IPS DF 19.7 (cell line): Measurements from ENCODE around the gene RYR2.
"Not testable (repeated sequence)": the region's sequence is repeated elsewhere in the genome, so short reads cannot be mapped to it uniquely, and the experiment has no call there.

ENCODE experiments used
- DNase-seq: peaks from one replicate; pipeline ENCODE4 v3.0.0-alpha.2; 2013; ENCODE audit warnings: low read depth, low spot score

RYR2 gene

DNA sequence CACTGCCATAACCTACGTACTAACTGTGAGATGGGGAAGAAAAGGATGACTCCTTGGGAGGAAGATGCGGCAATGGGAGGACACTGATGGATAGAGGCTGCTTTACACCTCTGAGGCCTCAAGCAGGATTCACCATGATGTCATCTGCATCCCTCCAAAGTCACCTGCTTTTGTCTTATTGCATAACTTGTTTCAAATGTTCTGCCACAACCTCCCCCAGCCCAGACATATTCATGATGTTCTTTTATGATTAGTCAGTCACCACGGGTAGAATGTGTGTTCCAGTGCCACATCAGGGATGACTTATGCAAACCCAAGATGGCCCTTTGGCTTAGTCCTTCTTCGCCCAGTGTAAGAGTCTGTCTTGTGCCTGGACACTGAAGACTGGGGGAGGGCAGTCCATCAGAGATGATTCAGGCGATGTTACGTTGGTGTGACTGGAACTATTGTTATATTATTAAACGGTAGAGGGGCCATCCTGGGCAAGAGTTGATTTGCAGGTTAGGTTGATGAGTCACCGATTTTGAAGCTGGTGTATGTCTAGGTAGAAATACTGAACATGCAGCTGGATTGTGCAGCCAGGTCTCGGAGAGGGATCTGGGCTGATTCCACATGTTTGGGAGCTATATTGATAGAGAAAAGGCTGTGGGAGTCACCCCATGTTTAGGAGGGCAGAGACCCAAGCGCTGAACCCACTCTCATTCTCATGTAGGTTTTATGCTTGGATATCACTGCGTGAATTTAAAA, 32.6 kb downstream of the RYR2 start:
- DNase-seq = no peak

DNA sequence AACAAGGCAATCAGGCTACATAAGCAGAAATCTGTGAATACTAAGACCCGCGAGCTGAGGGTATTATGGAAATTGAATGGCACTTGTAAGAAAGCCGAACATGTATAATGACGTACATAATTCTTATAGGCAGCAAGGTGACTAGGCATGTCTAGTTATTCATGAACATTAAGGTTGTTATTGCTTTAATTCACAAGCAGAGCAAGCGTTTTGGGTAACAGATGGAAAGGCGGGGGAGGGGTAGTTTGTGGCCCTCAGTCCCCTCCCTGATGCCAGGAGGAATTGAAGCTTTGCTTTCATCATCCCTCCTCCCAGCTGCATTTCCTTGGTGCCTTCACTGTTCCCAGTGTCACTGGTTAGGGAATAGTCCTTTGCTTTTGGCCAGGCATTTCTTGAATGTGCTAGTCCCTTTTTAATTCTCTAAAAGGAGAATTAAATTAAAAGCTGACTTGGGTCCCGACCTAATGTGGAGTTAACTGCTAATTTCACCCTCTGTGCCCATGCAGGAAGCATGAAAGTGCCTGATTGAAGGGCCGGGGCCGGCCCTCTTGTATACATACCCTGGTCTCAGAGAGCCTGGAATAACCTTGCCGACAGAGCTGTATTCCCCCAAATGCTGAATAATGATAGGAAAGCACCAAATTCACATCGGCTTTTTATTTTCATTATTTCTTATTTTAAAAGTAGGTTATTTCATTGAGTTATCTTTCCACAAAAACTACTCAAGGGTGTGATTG, 42.5 kb downstream of the RYR2 start:
- no peak for DNase-seq

DNA sequence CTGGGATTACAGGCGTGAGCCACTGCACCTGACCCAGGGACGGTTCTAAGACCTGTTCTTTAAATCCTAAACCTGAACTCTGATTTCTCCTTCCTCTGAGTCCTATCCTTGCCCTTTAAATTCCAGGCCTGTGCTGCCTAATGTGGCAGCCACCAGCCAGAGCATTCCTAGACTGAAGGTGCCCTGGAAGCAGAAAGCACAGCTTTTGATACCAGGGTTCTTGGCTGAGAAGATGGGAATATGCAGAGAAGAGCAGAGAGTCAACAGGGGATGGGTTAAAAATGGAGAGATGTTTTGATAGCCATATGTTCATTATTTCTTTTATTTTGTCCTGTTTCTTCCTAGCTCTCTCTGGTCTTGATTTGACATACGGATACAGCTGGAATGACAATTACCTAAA, 49.7 kb downstream of the RYR2 start:
- no peak for DNase-seq

DNA sequence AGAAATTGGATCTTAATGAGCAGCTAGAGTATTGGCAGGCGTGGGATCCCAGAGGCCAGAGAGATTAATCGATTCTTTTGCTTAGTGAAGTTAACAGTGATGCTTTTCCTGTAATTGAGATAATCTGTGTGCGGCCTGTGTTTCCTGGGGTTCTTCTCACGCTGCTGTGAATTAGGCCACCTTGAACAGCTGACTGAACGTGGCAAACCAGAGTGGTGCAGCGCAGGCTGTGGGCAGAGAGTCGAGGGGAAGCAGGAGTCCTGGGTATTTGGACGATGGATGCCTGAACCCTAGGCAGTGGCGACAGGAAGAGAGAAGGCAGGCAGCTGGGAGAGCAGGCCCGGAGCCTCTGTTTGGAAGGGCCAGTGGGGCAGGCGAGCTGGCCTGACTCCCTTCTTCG, 51.7 kb downstream of the RYR2 start:
- no peak for DNase-seq

DNA sequence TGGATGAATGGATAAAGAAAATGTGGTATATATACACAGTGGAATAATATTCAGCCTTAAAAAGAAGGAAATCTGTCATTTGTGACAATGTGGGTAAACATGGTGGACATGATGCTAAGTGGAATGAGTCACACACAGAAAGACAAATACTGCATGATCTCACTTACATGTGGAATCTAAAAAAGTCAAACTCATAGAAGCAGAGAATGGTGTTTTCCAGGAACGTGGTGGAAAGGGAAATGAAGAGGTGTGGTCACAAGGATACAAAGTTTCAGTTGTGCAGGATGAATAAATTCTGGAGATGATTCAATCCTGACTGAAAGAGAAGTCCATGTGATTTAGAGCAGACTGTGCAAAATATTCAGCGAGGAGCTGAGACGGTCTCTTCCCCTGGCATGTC, 56.6 kb downstream of the RYR2 start:
- DNase-seq = no peak

DNA sequence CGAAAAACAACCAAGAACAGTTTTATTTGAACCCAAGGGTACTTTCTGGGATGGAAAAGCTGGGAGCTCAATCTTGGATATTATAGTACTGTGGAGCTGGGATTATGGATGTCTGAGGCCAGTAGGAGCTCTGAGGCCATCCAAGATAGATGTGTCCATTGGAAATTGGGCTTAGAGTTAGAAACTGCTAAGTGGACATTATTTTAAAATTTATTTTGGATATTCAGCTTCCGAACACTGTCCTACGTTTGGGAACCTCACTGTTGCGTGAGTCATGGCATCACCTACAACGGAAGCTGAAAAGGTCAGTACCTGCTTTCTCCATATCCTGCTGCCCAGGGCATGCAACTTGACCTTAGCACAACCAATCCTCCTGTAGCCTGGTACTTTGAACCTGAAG, 61.0 kb downstream of the RYR2 start:
- DNase-seq = no peak

DNA sequence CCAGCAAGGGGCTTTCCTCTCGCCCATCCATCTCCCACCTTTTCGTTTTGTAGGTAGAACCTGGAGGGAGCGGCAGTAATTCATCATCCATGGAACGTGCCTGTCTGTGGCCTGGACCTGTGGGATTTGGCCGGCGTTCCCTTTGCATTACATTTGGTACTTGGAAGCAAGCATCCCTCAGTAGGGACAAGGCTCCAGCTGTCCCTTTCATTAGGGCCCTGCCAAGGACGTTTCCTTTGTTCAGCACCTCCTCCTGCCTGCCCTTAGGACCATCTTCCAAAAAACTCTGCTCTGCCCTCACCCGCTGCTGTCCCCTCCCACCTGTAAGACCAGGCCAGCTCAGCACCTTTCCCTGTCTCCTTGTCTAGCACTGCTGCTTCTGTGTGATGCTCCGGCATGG, 62.1 kb downstream of the RYR2 start:
- no peak for DNase-seq

DNA sequence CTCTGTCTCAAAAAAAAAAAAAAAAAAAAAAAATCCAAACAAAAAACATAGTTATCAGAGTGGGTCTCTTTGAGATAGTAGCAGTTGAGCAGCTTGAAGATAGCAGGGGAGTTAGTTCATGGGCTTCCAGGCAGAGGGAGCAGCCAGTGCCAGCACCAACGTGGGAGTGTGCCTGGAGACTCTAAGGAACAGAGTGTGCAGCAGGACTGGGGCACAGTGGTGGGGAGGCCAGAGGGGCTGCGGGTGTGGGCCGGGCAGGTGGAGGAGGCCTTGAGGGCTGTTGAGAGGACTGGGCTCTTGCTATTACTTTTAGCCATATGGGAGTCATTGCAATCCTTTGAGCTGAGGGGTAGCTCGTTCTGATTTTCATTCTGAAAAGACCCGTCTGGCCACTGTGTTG, 63.8 kb downstream of the RYR2 start:
- no peak for DNase-seq

DNA sequence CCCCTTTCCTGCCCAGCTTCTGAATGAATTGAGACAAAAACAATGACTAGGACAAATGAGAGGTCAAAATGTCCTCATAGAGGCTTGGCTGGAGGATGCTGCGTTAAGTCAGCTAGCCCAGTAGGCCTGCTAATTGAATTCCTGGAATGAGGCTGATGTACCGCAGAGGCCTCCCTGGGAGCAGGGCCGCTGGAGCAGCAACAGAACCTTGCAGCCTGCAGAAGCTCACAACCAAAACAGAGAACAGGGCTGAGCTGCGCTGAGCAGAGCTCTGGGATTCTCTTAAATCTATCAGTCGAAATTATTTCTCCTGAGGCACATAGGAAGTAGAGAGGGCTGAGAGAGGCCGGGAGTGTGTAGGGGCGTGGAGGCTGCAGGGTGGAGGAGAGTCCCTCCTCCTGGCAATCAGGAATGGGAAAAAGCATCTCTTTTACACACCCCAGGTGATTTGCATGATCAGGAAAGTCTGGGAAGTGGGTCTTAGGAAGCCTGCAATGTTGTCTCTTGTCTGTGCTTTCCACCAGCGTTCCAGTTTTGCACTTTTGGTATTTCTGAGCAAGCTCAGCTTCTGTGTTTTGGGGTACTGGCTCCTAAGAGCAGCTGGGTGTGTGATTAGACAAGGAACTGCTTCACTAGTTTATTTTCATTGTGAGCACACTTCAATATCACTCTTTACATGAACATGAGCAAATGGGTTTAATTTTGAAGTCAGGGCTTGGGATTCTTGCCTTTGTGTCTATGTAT, 66.5 kb downstream of the RYR2 start:
- no peak for DNase-seq

DNA sequence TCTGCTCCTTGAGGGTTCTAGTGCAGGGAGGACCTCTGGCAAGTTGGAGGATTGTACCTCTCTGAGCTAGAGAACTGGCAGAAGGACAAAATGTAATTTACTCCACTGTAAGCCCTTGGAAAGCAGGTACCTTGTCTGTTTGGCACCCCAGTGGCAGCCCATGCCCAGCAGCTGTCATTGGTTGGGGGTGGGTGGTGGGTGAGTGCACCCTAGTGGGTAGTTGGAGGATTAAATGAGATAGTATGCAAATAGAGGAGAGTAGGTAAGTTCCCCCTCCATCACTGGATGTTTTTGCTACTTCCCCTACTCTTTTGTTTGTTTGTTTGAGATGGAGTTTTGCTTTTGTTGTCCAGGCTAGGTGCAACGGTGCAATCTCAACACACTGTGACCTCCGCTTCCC, 69.8 kb downstream of the RYR2 start:
- no peak for DNase-seq

DNA sequence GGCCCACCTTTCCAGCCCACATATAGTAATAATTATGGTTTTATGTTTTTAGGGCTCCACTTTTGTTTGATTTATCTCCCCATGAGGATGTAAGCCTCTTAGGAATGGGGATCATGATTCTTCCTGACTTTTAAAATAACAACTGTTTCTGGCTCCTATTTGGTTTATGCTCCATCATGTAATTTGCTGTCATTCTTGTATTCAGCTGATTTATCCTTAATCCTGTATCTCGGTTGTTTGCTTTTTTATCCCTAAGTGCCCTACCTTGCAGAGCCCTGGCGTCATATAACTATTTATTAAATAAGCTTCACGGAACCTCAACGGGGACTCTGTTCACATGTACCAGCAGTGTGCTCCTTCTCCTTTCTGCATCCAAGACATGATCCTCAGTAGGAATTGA, 70.7 kb downstream of the RYR2 start:
- DNase-seq = no peak

DNA sequence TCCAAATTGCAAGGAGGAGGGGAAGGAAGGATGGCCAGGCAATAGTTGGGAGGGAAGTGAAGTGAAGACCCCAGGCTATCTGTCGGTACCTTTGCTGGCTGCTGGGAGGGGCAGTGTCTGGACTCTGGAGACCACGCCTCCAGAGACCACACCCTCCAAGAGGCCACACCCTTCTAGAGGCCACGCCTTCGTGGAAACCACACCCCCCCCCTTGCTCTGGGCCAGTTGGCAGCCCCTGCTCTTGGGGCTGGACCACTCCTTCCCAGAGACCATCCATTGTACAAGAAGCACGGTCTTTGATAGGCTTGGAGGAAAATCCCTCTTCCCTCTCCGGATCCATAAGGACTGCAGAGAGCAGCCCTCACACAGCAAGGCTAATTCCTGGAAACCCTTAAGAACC, 73.1 kb downstream of the RYR2 start:
- DNase-seq = no peak

DNA sequence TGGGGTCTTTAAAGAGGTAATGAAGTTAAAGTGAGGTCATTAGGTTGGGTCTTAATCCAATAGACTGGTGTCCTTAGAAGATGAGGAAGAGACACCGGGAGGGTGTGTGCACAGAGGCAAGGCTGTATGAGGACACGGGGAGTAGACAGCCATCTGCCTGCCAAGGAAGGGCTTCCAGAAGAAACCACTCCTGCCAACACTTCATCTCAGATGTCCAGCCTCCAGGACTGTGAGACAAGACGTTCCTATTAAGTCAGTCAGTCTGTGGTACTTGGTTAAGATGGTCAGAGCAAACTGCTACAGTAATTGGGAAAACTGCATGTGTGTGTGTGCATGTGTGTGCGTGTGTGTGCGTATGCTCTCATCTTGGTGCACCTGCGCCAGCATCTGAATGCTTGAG, 77.1 kb downstream of the RYR2 start:
- DNase-seq = no peak

DNA sequence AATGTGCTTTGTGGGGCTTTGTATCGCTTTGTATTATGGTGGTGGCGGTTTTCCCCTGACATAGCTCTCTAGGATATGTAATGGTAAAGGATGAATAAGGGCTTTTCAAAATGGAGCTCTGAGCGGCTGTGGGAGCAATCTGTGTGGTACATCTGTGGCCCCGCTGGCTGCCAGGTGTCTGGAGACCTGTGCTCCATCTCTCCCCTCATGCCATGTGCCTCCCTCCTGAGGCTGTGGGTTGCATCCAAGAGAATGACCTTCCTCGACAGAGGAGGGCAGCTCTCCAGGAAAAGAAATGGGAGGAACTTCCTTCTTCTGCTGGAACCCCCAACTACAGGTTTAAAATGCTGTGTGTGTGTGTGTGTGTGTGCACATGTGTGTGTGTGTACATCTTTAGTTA, 78.7 kb downstream of the RYR2 start:
- DNase-seq = no peak

DNA sequence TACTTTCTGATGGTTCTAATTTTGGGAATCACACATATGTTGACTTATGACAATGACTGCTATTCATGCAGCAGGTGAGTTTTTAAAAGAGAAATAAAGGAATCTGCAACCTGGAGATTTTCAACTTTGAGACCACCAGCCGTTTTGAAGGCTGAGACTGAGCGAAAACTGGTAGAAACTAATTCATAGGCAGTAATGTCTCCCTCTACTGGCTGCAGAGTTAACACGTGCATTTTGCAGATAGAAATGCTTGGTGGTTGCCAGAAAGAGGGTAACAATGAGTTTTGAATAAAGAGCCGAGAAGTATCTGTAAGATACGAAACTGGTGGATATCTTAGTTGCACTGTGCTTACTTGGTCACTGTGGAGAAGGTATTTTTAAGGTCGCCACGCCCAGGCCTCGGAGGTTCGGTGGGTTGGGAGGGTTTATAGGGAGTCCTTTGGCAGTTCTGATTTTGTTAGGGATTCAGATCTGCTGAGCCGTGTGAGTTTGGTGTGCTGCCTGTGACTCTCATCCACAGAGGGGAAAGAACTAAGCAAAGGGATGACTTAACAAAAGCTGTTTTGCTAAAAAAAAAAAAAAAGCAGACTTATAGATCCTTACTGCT, 83.0 kb downstream of the RYR2 start:
- peak; percentile 35 for DNase-seq

DNA sequence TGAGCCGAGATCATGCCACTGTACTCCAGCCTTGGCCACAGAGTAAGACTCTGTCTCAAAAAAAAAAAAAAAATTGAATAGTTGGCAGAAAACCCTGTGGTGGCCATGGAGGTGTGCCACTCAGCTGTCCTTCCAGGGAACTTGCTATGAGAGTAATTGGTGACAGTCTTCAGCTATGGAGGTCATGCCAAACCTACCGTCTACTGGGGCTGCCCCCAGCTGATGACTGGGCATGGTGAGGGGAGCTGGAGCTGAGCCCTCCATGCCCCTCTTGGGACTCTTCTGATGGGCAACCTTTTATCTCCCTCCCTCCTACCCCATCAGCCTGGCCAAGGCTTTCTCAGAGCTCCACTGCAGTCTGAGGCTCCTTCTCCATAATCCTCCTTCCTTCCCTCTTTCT, 84.2 kb downstream of the RYR2 start:
- no peak for DNase-seq

DNA sequence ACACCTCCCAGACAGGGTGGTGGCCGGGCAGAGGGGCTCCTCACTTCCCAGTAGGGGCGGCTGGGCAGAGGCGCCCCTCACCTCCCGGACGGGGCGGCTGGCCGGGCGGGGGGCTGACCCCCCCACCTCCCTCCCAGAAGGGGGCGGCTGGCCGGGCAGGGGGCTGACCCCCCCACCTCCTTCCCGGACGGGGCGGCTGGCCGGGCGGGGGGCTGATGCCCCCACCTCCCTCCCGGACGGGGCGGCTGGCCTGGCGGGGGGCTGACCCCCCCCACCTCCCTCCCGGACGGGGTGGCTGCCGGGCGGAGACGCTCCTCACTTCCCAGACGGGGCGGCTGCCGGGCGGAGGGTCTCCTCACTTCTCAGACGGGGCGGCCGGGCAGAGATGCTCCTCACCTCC, 85.3 kb downstream of the RYR2 start:
- DNase-seq = not testable (repeated sequence)

DNA sequence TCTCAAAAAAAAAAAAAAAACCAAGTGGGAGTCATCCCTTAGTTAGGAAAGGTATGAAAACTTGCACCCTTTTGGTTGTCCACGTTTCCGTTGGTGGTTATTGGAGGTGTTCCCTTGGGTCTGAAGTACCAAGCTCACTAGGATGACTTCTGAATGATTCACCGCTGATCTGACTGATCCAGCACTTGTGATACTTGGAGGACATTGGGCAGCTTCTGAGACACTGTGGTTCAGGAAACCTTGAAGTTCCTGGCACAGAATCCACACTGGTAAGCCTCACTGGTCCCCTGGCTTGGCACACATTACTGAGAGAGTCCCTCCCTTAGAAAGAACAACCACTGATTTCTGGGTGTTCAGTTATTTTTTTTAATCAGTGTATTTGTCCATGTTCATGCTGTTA, 91.9 kb downstream of the RYR2 start:
- DNase-seq = no peak

DNA sequence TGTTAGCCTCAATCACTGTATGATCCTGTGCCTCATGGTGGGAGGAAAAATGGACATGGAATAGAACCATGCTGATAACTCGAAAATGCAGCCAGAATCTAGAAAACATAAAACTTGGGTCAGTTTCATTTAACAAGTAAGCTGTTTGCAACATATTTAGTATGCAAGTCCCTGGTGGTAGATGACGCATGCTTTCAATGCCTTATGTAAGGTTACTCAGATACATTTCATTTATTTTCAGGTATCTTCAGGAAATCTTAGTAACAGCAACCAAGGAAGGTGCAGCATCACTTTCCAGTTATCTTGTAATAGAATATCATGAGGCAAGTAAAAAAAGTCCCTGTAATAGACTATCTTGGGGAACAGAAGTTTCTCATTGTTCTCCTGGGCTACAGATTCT, 92.9 kb downstream of the RYR2 start:
- no peak for DNase-seq

DNA sequence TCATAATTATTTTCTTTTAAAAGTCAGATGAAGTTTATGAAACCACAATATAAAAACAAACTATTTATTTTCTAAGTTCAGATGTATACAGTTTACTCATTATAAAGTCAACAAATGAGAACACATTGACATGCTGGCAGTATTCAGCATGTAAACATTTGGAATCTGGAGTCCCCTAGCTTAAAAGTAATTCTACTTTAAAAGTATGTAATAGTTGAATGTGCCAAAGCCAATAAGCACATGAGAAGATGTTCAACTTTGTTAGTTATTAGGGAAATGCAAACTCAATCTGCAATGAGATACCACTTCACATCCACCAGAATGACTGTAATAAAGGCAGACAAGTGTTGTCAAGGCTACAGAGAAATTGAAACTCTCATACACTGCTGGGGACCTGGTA, 96.6 kb downstream of the RYR2 start:
- no peak for DNase-seq

DNA sequence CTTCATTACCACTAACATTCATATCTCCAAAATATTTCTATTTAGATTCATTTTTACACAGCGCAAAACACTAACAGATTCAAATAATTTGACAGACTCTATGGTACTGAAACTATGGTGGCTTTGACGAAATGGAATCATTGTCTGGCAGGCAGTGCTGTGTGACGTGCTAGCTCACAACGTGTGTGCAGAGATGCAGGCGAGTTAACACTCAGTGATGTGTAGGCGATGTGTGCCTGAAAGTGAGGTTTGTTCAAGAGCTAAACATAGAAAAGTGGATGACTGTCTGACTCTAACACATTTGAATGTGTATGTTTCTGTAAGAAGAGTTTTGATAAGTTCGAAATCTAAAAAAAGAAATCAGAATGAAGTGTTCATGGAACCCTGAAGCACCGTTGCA, 97.7 kb downstream of the RYR2 start:
- DNase-seq = no peak

DNA sequence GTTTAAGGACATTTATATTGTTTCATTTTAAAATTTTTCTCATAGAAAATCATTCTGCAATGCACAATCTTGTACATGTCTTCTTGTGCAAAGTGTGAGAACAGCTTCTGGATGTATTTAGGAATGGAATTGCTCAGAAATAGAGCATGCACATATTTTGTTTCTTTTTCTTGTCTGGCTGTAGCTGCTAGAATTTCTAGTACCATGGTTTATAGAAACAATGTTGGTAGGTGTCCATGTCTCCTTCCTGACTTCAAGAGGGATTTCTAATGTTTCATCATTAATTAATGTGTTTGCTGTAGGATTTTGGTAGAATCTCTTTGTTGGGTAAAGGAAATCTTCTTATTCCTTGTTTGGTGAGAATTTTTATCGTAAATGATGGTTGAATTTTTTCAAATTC, 99.0 kb downstream of the RYR2 start:
- DNase-seq = no peak
